GM12875 (cell line): ENCODE data around the gene HOXA9.

ENCODE experiments used
- H3K4me3 ChIP-seq: one replicate; pipeline ENCODE4 v1.5.1; 2011; ENCODE audit warnings: low read depth, low read length, control low read depth
- CTCF ChIP-seq: IDR thresholded peaks from 2 replicates; pipeline ENCODE4 v1.5.1; 2011; ENCODE audit warnings: low read depth, mild to moderate bottlenecking, control low read depth, inconsistent platforms, low read length, moderate library complexity, borderline replicate concordance; ENCODE audit not compliant: insufficient read depth

HOXA9 gene

GRCh38 chr7:27159266-27160144 is 5.8 kb downstream of the HOXA9 start:
- TF ChIP-seq CTCF, result no peak
- H3K4me3 ChIP-seq, result no peak overlapping the region

GRCh38 chr7:27158436-27159265 is 6.7 kb downstream of the HOXA9 start:
- H3K4me3 ChIP-seq, result no peak overlapping the region
- TF ChIP-seq CTCF, result no peak

GRCh38 chr7:27157702-27158431 is 7.5 kb downstream of the HOXA9 start:
- H3K4me3 ChIP-seq, result no peak overlapping the region

GRCh38 chr7:27156916-27157701 is 8.2 kb downstream of the HOXA9 start:
- no peak for TF ChIP-seq CTCF
- no peak overlapping the region for H3K4me3 ChIP-seq

More at GRCh38 chr7:27157702-27158431, 7.5 kb downstream of the HOXA9 start:
- no peak for TF ChIP-seq CTCF

GRCh38 chr7:27156508-27156898 is 8.8 kb downstream of the HOXA9 start, which contains the start of gene HOXA7:
Gene HOXA7 (minus strand): TSS chr7:27156675. CDS start chr7:27156545, 130 bp downstream.
- H3K4me3 ChIP-seq, result no peak within 1 kb of the TSS
- no peak for TF ChIP-seq CTCF

GRCh38 chr7:27155816-27156507 is 9.4 kb downstream of the HOXA9 start:
- H3K4me3 ChIP-seq, result no peak overlapping the region

More at GRCh38 chr7:27155816-27156507, 9.4 kb downstream of the HOXA9 start:
- TF ChIP-seq CTCF, result no peak
